NT2/D1 (cell line): ENCODE data around the gene CRHBP.

Experiments
- SUZ12 ChIP-seq: IDR thresholded peaks from 2 replicates; pipeline ENCODE4 v1.6.1; 2011; ENCODE audit not compliant: insufficient read length, insufficient read depth; ENCODE audit errors: extremely low read depth
- YY1 ChIP-seq: IDR thresholded peaks from 2 replicates; pipeline ENCODE4 v1.6.1; 2011; ENCODE audit not compliant: insufficient read length, insufficient read depth
- ZNF274 ChIP-seq: IDR thresholded peaks from 2 replicates; pipeline ENCODE4 v1.6.1; 2011; ENCODE audit warnings: mild to moderate bottlenecking, low read depth, low read length

- TF ChIP-seq YY1: no peak
- no peak for TF ChIP-seq SUZ12
- TF ChIP-seq ZNF274: no peak
These were observed 6.3 kb downstream of the CRHBP start for GRCh38 chr5:76958991-76959767.
